Measurements from ENCODE around the gene SNX21. TPM values are rescaled to one million over a fixed set of nuclear protein-coding genes. Genes with fewer than 3 reads are reported as not detected.
A peak's percentile ranks its signal among the peaks of the same experiment; 100 is the strongest.

Gene SNX21
- total RNA-seq, 1 donor from 2014 or later = 0.49 TPM

GRCh38 chr20:45883100-45883469 lies 49.5 kb downstream of the SNX21 start:
- Mint-ChIP-seq H3K4me1 (peaks cover 34% of the 10 kb centered on the region), H3K36me3 (ENCODE audit: low read depth) (peaks cover 40% of the 10 kb centered on the region), H3K27me3 (no peaks in the 10 kb centered on the region), H3K4me3 (peak overlapping the region; percentile 16), H3K9me3 (no peaks in the 10 kb centered on the region), H3K27ac (no peak overlapping the region)
- ATAC-seq (ENCODE audit: low read depth) = no peak
- DNase-seq = no peak
- POLR2A ChIA-PET = interaction anchor here (2.6 to 2.9 kb wide), 2 partner anchors 9 to 52 kb away, joined by 37 to 43 read pairs; partner anchors contain the start of genes CTSA, NEURL2 and PCIF1
- intact Hi-C loops (cut with micrococcal nuclease) = no loop called here
- no peak for TF ChIP-seq CTCF (IDR thresholded peaks at IDR 0.05)
- CTCF ChIA-PET = interaction anchor here (0.6 to 2.9 kb wide), 3 partner anchors 7 to 59 kb away, joined by 3 to 9 read pairs (median 3); partner anchors contain the start of gene NEURL2

GRCh38 chr20:45886590-45887345 lies 53.2 kb downstream of the SNX21 start:
- no peak for ATAC-seq (ENCODE audit: low read depth)
- POLR2A ChIA-PET = interaction anchor here (0.6 kb wide), 1 partner anchor 105 kb away, joined by 3 read pairs; no protein-coding TSS in a partner anchor

GRCh38 chr20:45887346-45887715 lies 53.7 kb downstream of the SNX21 start, which contains the start of gene SPATA25:
TSS of gene SPATA25 (minus strand) at chr20:45887622. CDS start at chr20:45887590, 32 bp downstream.
- Mint-ChIP-seq H3K27me3 (no peaks in the 10 kb centered on the region), H3K27ac (no peak within 1 kb of the TSS), H3K4me1 (peaks cover 38% of the 10 kb centered on the region), H3K9me3 (no peaks in the 10 kb centered on the region), H3K4me3 (no peak within 1 kb of the TSS), H3K36me3 (ENCODE audit: low read depth) (peaks cover 32% of the 10 kb centered on the region)
- no peak for DNase-seq
- ChIA-PET CTCF (no interaction called here), POLR2A (no interaction called here)
- intact Hi-C loops (cut with micrococcal nuclease) = no loop called here
- no peak for ATAC-seq (ENCODE audit: low read depth)
- no peak for TF ChIP-seq CTCF (IDR thresholded peaks at IDR 0.05)

More at GRCh38 chr20:45886590-45887345, 53.2 kb downstream of the SNX21 start:
- no peaks in the 10 kb centered on the region for H3K27me3 Mint-ChIP-seq
- no peak for TF ChIP-seq CTCF (IDR thresholded peaks at IDR 0.05)
- no peaks in the 10 kb centered on the region for H3K9me3 Mint-ChIP-seq
- peaks cover 32% of the 10 kb centered on the region for H3K36me3 Mint-ChIP-seq (ENCODE audit: low read depth)
- no peak overlapping the region for H3K4me3 Mint-ChIP-seq
- H3K27ac Mint-ChIP-seq = no peak overlapping the region
- CTCF ChIA-PET = no interaction called here
- peaks cover 38% of the 10 kb centered on the region for H3K4me1 Mint-ChIP-seq
- intact Hi-C loops (cut with micrococcal nuclease) = no loop called here
- no peak for DNase-seq

- DNase-seq (no peak), ATAC-seq (ENCODE audit: low read depth) (no peak)
- intact Hi-C loops (cut with micrococcal nuclease) = no loop called here
- Mint-ChIP-seq H3K27me3 (no peaks in the 10 kb centered on the region), H3K27ac (no peak overlapping the region), H3K4me3 (no peak overlapping the region), H3K36me3 (ENCODE audit: low read depth) (peaks cover 22% of the 10 kb centered on the region), H3K9me3 (no peaks in the 10 kb centered on the region), H3K4me1 (peaks cover 36% of the 10 kb centered on the region)
- POLR2A ChIA-PET = interaction anchor here (5.6 kb wide), 1 partner anchor 47 kb away, joined by 84 read pairs; the partner anchor contains the start of gene PCIF1
- TF ChIP-seq CTCF (IDR thresholded peaks at IDR 0.05) = no peak
- CTCF ChIA-PET = no interaction called here
Observed at GRCh38 chr20:45888681-45889080, 55.1 kb downstream of the SNX21 start.
